Measurements from ENCODE around the gene TUT4.

- no peak for TF ChIP-seq CTCF (IDR thresholded peaks at IDR 0.05; ENCODE audit: poor library complexity, severe bottlenecking)
- TF ChIP-seq EP300 (conservative IDR thresholded peaks at IDR 0.05; ENCODE audit: poor library complexity, severe bottlenecking) = no peak
- TF ChIP-seq POLR2AphosphoS5 (IDR thresholded peaks at IDR 0.05) = no peak
- no peak for TF ChIP-seq SMC3 (conservative IDR thresholded peaks at IDR 0.05; ENCODE audit: poor library complexity)
These were observed 41.5 kb downstream of the TUT4 start for GRCh38 chr1:52511439-52511838.
